HPDE6-E6E7 (cell line): ENCODE measurements around the gene LCN12.

Source experiments
- DNase-seq: peaks from one replicate; pipeline ENCODE4 v3.0.0; 2011; ENCODE audit warnings: missing footprints; ENCODE audit errors: extremely low spot score

Gene LCN12, protein sequence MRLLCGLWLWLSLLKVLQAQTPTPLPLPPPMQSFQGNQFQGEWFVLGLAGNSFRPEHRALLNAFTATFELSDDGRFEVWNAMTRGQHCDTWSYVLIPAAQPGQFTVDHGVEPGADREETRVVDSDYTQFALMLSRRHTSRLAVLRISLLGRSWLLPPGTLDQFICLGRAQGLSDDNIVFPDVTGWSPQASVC

DNA sequence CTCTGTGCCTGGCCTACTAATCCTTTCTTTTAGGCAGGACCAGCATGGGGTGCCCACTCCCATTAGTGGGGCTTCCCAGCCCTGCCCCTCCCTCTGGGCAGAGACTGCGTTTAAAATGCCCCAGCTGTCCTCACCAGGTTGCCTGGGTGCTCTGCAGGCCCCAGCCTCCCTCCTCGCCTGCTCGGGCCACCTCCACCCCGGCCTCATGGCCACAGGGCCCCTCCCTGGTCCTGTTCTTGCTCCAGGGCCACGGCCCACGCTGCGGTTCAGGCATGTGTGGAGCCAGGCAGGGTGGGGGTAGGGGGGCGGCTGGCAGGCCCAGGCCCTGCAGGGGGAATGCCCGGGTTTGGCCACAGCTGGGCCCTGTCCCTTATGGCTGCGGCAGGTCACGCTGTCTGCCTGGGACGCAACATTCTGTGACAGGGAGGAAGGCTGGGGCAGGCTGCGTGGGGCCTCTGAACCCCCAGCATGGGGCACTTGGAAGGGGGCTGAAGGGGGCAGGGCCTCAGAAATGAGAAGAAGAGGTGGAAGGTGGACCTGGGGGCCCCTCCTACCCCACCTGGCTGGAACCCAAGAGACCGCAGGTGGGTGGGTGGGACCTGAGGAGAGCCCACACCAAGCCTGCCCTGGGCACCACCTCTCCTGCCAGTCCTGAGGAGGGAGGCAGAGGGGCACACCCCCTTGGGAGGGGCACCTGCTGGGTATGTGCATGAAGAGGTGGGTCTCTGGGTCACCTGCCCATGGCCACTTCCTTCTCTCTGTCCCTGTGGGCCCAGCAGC lies at the start of gene LCN12:
TSS of gene LCN12 (plus strand) at position 733 of the 780 bp plus-strand sequence. CDS start 55 bp downstream, outside the sequence.
- no peak for DNase-seq

DNA sequence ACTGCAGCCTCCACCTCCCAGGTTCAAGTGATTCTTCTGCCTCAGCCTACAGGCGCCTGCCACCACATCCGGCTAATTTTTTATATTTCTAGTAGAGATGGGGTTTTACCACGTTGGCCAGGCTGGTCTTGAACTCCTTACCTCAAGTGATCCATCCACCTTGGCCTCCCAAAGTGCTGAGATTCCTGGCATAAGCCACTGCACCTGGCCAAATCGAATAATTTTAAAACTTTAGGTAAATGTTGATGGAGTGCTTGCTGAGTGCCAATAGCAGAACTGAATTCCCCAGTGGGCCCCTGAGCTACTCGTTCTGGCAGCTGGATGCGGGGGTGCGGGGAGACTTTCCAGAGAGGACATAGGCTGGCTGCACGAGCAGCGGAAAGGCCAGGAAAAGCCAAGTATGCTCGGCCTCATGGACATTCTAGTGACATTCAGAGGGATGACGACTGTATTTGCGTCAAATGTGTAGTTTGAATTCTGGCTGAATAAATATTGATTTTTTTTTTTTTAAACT lies 49.0 kb upstream of the LCN12 start:
- DNase-seq = no peak

DNA sequence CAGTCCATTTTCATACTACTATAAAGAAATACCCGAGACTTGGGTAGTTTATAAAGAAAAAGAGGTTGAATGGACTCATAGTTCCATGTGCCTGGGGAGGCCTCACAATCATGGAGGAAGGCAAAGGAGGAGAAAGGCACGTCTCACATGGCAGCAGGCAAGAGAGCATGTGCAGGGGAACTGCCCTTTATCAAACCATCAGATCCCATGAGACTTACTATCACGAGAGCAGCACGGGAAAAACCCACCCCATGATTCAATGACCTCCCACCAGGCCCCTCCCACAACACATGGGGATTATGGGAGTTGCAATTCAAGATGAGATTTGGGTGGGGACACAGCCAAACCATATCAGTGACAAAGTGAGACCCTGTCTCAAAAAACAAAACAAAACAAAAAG lies 45.8 kb upstream of the LCN12 start:
- no peak for DNase-seq

DNA sequence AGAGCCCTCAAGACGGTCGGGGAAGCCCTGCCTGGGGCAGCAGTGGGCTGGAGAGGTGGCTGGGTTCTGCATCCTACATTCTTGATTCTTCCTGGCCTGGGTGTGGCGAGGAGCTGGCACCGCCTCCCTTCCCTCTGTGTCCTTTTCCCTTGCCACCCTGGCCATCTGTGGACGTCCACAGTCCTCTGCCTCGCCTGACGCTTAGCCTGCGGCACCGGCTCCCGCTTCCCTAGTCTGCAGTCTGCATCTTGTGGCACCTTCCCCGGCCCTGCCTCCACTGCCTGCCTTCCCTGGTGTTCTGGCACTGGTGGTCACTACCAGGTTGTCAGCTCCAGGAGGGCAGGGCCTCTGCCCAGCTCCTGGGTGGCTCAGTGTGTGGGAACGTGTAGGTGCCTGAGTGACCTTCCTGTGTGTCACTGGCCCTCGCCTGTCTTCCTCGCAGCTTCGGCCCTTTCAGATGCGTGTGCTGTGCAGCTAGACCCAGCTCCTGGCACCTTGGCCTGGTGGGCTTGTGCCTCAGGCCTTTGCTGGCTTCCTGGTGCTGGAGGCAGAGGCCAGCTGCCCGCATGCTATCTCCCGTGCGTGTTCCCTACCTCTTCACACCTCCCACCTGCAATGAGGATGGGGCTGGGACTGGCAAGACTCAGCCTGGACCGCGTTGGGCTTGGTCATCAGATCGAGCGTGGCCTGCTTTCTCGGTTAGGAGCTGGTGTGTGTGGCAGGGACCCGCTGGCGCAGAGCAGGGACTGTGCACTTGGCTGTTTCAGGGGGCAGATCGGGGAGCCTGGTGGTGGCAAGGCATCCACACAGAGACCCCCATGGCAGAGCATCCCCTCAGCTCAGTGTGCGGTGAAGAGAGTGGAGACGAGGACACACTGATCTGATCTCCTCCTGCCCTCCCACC lies 44.8 kb upstream of the LCN12 start:
- no peak for DNase-seq

DNA sequence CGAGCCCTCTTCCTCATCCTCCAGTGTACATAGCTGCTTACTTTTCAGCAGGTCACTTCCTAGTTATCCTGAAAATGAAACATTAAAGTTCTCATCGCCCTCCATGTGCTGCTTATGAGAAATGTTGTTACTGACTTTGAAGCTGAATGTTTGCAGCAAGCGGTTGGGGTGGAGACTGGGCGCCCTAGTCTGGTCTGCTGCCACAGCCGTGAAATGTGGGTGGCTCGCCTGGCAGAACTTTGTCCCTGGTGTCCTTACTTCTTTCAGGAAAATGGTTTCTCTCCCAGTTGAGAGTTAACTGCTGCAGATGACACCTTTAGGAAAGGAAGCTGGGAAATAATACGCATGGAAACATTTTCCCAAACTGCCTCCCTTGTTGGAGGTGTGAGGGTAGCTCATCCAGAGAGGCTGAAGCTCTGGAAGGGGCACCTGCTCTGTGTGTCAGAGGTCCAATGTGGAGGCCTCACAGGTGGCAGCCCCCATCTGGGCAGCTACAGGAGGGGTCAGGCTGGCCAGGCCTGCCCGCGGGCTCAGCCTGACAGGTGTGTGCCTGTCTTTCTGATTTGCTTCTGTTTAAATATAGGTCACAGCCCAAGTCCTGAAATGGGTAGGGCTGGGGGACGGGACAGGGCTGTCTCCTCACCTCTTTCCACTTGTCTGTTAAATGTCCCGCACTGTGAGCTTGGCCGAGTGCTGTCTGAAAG lies 41.7 kb upstream of the LCN12 start:
- no peak for DNase-seq

DNA sequence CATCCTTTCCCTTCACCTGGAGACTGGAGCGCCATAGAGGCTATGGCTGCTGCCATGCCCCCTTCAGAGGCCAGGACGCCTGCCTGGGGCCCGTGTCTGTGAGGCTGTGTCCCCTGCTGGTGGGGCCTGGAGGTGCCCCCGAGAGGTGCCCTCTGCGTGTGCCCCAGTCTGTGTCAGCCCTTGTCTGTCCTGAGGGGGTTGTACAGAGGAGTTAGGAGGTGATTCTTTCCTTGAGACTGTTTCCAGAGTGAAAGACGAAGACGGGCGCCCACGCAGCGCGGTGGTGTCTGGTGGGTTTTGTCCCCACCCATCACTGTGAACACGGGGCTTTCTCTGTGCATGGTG lies 41.2 kb upstream of the LCN12 start:
- DNase-seq = no peak

DNA sequence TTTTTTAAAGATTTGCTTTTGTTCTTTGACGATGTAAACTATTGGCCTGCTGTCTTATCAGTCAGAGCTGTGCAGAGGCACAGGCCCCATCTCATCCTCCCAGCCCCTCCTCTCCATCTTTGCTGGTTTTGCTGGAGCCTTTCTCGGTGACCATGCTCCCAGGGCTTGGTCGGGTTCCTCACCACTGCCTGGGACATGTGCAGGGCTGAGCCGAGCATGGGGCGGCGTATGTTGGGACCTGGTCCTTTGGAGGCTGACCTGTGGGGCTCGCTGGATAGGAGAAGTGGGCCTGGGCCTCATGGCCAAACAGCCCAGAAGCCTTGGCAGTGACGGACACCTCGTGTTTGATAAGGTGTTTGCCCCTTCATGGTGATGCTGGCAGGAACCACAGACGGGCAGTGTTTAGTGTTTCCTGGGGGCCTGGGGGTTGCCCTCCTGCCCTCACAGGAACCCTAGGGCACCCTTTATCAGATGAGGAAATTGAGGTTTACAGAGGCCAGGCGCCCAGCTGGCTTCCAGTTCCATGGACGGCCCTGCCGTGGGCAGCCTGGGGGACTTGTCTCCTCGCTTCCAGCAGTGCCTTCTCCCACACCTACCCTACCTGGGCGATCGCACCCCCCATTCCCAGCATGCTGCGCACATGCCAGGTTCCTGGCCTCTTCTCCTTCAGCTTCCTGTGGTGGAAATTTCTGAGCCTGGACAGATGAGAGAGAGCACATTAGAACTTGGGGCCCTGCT lies 38.2 kb upstream of the LCN12 start:
- no peak for DNase-seq

DNA sequence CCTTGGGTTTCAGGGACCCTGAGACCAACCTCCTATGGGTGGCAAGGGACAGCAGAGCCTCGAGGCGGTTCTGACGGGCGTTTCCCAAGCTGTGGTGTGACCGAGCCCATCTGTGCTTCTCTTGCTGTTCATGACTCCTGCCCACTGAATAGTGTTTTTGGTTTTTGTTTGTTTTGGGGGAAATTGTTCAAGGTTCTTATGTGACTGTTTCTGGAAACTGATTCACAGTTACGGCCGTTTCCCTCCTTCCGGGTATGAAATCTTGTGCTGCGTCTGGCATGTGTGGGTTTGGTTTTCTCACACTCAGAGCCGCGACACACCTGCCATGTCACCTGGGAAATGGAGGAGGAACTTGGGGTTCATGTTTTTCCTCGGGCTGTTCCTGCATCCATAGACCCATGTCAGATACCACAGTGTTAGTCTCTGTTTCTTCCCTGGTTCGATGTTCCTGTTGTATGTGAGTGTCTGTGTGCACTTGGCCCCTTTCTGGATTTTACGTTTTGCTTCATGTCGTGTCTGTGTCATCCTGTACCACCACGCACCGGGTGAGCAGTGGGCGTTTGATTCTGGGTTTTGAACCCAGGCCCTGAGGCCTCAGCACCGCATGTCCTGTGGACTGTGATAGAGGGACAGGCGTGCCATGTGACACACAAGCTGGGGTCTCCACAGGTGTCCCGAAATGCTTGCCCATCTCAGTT lies 36.3 kb upstream of the LCN12 start:
- no peak for DNase-seq

DNA sequence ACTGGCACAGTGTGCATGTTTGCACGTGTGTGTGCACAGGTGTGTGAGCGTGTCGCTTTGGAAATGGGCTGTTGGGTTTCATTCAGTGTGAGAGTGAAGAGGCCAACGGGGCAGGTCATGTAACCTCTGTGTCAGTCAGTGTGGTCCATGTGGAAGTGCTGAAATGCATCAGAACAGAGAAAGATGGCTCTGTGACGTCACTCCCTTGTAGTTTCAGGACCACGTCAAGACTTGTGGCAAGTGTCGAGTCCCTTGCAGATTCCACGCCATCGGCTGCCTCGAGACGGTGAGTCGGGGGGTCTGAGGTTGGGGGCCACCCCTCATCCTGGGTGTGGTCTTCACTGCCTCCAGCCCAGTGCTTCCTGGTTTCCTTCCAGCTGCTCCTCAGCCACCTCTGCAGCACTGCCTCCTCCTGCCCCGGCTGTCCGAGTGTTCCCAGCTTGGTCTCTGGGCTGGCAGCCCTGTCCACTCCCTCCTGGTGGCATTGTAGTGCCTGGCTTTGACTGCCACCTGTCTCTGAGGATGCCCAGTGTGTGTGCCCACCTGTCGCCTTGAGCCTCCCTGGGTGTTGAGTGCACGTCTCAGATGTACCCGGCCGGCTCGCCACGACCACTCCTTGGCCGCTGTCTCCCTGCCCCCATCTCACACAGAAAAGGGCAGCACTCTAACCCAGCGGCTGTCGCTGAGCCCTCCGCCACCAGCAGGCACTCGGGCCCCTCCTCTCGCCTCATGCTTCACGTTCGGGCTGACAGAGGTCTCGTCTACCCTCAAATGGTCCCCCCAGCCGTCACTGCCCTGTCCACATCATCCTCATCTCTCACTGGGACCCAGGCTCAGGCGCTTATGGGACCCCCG lies 35.5 kb upstream of the LCN12 start:
- DNase-seq = no peak

DNA sequence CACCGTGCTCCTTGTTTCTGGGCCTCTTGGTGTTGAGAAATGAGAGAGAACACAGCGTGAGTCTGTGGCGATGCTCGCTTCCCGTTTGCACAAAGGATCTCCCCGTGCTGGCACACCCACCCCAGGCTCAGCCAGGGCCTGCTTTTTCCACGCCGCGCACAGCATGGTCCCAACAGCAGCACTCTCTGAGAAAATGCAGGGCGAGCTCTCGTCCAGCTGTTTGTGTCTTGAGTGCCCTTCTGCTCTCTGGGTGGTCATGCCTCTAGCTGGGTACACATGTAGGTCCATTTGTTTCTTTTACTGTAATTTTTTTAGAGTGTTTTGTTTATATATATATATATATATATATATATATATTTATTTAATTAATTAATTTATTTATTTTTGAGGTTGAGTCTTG lies 34.2 kb upstream of the LCN12 start:
- DNase-seq = no peak

DNA sequence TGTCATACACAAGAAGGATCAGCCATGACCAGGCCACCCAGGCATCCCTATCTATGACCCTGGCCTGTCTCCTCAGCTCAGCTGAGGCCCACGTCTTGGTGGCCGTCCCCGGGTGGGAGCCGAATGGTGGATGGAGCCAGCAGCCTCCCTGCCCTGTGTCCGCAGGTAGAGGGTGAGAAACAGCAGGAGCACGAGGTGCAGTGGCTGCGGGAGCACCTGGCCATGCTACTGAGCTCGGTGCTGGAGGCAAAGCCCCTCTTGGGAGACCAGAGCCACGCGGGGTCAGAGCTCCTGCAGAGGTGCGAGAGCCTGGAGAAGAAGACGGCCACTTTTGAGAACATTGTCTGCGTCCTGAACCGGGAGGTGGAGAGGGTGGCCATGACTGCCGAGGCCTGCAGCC lies 32.0 kb upstream of the LCN12 start:
- DNase-seq = no peak

DNA sequence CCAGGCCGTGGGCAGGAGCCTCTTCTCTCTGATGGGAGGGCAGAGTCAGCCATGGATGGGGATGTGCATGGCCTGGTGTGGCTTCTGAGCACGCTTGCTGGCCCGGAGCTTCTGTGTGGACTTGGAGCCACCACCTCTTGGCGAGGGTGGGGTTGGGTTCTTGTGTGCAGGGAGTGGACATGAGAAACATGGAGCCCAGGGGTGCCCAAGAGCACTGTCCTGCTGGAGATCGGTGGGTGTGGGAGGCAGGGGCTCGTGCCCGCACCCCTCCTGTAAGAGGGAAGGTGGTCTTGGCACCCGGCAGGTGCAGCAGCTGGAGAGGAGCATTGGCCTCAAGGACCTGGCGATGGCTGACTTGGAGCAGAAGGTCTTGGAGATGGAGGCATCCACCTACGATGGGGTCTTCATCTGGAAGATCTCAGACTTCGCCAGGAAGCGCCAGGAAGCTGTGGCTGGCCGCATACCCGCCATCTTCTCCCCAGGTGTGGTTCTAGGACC lies 31.3 kb upstream of the LCN12 start:
- DNase-seq = no peak

DNA sequence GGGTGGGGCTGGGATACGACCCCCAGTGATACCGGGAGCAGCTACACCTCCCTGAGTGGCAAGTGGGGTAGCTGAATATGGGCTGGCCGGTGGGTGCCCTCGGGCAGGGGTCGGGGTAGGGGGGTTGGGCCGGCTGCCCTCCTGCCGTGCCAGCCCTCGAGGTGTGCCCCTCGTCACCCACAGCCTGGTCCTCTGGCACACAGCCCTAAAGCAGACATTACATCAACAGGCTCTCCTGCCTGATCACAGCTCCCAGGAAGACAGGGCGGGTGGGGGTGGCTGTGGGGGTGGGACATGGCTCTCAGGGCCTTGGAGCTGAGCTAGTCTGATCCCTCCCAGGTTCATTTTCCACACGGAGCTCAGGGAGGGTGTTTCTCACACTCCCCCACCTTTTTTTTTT lies 30.8 kb upstream of the LCN12 start:
- no peak for DNase-seq

DNA sequence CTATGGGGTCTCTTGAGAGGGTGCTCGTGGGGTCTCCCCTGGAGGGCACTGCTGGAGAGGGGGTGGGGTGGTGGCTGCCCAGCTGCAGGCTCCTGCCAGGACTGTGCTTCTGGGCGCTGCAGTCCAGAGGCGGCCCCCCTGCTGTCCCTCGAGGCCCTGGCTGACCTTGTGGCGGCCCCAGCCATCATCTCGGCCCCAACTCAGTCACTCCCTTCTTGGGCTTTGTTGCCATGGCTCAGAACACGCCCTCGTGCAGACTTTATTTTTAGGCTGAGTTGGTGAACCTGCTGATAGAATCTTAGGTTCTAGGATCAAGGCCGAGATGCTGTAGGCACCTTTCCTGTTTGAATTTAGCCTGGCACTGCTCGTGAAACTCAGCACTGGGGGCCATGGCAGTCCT lies 30.4 kb upstream of the LCN12 start:
- no peak for DNase-seq

DNA sequence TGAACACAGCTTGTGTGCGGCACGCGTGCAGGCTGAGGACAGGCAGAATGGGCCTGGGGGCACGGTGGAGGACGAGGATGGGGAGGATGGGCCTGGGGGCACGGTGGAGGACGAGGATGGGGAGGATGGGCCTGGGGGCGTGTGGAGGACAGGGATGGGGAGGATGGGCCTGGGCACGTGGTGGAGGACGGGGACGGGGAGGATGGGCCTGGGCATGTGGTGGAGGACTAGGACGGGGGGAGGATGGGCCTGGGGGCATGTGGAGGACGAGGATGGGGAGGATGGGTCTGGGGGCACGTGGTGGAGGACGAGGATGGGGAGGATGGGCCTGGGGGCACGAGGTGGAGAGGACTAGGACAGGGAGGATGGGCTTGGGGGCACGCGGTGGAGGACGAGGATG lies 29.5 kb upstream of the LCN12 start:
- DNase-seq = no peak

DNA sequence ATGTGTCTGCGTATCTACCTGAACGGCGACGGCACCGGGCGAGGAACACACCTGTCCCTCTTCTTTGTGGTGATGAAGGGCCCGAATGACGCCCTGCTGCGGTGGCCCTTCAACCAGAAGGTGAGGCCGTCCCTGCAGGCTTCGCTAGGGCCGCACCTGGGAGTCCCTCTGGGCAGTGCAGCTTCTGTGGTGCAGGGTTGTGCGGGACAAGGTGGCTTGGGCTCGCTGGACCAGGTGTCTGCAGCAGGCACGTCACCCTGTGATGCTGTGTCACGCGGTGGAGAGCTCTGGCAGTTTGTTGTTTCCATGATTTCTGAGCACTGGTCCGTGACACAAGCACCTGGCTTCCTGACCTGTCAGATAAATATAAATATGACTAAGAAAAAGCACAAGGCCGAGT lies 28.2 kb upstream of the LCN12 start:
- no peak for DNase-seq

DNA sequence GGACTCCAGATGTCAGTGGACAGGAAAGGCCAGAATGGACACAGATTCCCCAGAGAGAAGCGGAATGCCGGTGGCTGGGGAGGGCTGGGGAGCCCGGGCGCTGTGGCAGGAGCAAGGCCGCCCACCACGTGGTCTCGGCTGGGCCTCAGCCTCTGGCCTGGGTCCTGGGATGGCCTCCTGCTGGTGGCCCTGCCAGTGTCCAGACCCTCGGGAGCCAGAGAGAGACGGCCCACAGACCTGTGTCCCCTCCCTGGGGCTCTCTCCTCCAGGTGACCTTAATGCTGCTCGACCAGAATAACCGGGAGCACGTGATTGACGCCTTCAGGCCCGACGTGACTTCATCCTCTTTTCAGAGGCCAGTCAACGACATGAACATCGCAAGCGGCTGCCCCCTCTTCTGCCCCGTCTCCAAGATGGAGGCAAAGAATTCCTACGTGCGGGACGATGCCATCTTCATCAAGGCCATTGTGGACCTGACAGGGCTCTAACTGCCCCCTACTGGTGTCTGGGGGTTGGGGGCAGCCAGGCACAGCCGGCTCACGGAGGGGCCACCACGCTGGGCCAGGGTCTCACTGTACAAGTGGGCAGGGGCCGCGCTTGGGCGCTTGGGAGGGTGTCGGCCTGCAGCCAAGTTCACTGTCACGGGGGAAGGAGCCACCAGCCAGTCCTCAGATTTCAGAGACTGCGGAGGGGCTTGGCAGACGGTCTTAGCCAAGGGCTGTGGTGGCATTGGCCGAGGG lies 26.5 kb upstream of the LCN12 start:
- no peak for DNase-seq

DNA sequence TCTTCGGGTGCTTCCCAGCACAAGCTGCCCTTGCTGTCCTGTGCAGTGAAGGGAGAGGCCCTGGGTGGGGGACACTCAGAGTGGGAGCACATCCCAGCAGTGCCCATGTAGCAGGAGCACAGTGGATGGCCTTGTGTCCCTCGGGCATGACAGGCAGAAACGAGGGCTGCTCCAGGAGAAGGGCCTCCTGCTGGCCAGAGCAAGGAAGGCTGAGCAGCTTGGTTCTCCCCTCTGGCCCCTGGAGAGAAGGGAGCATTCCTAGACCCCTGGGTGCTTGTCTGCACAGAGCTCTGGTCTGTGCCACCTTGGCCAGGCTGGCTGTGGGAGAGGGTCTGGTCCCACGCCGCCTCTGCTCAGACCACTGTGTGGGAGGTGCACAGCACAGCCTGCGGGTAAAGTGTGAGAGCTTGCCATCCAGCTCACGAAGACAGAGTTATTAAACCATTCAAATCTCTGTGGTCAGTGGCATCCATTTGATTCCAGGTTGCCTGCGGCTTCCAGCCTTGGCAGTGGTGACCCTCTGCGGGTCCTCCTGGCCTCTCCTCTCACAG lies 25.8 kb upstream of the LCN12 start:
- DNase-seq = no peak
